ENCODE data around the gene AGBL4. TPM values are rescaled to one million over a fixed set of nuclear protein-coding genes. Genes with fewer than 3 reads are reported as not detected.

AGBL4 gene
- total RNA-seq, result 1.3 TPM in 1 of 2 replicates, not detected in the other
- polyA plus RNA-seq, result 0.37 TPM in 1 of 2 replicates, not detected in the other

- TF ChIP-seq, protein P1, sequence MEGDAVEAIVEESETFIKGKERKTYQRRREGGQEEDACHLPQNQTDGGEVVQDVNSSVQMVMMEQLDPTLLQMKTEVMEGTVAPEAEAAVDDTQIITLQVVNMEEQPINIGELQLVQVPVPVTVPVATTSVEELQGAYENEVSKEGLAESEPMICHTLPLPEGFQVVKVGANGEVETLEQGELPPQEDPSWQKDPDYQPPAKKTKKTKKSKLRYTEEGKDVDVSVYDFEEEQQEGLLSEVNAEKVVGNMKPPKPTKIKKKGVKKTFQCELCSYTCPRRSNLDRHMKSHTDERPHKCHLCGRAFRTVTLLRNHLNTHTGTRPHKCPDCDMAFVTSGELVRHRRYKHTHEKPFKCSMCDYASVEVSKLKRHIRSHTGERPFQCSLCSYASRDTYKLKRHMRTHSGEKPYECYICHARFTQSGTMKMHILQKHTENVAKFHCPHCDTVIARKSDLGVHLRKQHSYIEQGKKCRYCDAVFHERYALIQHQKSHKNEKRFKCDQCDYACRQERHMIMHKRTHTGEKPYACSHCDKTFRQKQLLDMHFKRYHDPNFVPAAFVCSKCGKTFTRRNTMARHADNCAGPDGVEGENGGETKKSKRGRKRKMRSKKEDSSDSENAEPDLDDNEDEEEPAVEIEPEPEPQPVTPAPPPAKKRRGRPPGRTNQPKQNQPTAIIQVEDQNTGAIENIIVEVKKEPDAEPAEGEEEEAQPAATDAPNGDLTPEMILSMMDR (IDR thresholded peaks at IDR 0.05; ENCODE audit: low read depth, low read length), result no peak
- no peaks in the 10 kb centered on the region for H3K9me3 ChIP-seq (ENCODE audit: low read depth)
- H3K4me3 ChIP-seq, result peak within 1 kb of the TSS; percentile 15
- peak; percentile 8 to 33 for DNase-seq (ENCODE audit: low read depth in 1 of 2, low spot score in 1 of 2)
- H3K36me3 ChIP-seq, result no peaks in the 10 kb centered on the region
- H3K4me1 ChIP-seq (ENCODE audit: low read depth), result no peaks in the 10 kb centered on the region
- no peaks in the 10 kb centered on the region for H3K27me3 ChIP-seq
- no peak within 1 kb of the TSS for H3K27ac ChIP-seq
Observed at GRCh38 chr1:50023292-50024159, at the start of gene AGBL4. TSS of gene AGBL4 (minus strand) at chr1:50023954.

- no peak overlapping the region for H3K27ac ChIP-seq
- no peak overlapping the region for H3K4me3 ChIP-seq
- TF ChIP-seq, protein P1 (IDR thresholded peaks at IDR 0.05; ENCODE audit: low read depth, low read length), result no peak
- DNase-seq (ENCODE audit: low read depth in 1 of 2, low spot score in 1 of 2), result no peak
- H3K4me1 ChIP-seq (ENCODE audit: low read depth), result no peaks in the 10 kb centered on the region
- no peaks in the 10 kb centered on the region for H3K9me3 ChIP-seq (ENCODE audit: low read depth)
- H3K27me3 ChIP-seq, result no peaks in the 10 kb centered on the region
- no peaks in the 10 kb centered on the region for H3K36me3 ChIP-seq
Observed at GRCh38 chr1:50066806-50067205, 43.1 kb upstream of the AGBL4 start.

- Histone ChIP-seq H3K27ac (no peak overlapping the region), H3K4me3 (no peak overlapping the region), H3K4me1 (ENCODE audit: low read depth) (no peaks in the 10 kb centered on the region), H3K36me3 (no peaks in the 10 kb centered on the region), H3K27me3 (no peaks in the 10 kb centered on the region), H3K9me3 (ENCODE audit: low read depth) (no peaks in the 10 kb centered on the region)
- TF ChIP-seq, protein P1 (IDR thresholded peaks at IDR 0.05; ENCODE audit: low read depth, low read length), result no peak
- no peak for DNase-seq (ENCODE audit: low read depth in 1 of 2, low spot score in 1 of 2)
Observed at GRCh38 chr1:50060279-50060678, 36.5 kb upstream of the AGBL4 start.

GRCh38 chr1:50048791-50049190, 25.0 kb upstream of the AGBL4 start:
- Histone ChIP-seq H3K27me3 (peaks cover 37% of the 10 kb centered on the region), H3K4me1 (ENCODE audit: low read depth) (no peaks in the 10 kb centered on the region), H3K9me3 (ENCODE audit: low read depth) (peaks cover 3% of the 10 kb centered on the region), H3K27ac (no peak overlapping the region), H3K36me3 (no peaks in the 10 kb centered on the region), H3K4me3 (no peak overlapping the region)
- TF ChIP-seq, protein P1 (IDR thresholded peaks at IDR 0.05; ENCODE audit: low read depth, low read length), result no peak
- no peak for DNase-seq (ENCODE audit: low read depth in 1 of 2, low spot score in 1 of 2)

DNA sequence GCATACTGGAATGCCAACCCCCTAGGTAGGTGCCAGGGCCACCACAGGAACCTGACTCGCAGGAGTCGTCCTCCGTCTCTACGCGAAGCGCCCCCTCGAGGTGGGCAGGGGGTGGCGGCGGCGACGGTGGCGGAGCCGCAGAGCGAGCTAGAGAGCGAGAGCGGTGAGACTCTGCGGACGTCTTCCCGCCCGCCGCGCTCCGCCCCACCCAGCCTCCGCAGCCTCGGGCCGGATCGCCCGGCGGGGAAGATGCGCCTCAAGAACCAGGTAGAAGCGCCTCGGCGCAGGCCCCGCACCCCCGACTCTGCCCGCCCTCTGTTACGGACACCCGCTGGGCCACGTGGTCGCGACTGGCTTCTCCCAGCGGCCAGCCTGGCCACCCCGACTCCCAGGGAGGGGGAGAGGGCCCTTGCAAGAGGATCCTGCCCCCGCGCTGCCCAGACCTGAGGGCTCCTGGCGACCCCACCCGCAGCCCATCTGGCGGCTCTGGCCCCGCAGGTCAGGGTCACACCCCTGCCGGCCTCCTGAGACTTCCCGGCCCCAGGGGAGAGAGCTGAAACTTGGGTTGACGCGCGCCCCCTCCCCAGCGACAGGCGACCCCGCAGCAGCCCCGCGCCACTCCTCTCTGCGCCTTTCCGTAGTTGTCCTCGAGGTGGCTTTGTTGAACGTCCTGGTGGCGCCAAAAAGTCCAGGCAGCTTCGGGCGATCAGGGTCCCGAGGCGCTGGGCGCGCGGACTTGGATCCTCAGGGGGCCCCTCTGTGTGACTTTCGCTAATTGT, 24.4 kb upstream of the AGBL4 start:
- peaks cover 3% of the 10 kb centered on the region for H3K9me3 ChIP-seq (ENCODE audit: low read depth)
- H3K4me3 ChIP-seq, result no peak overlapping the region
- H3K27ac ChIP-seq, result no peak overlapping the region
- peaks cover 37% of the 10 kb centered on the region for H3K27me3 ChIP-seq
- TF ChIP-seq, protein P1 (IDR thresholded peaks at IDR 0.05; ENCODE audit: low read depth, low read length), result peak; percentile 14
- DNase-seq (ENCODE audit: low read depth in 1 of 2, low spot score in 1 of 2), result peak in 1 of 2 donors; percentile 1
- no peaks in the 10 kb centered on the region for H3K4me1 ChIP-seq (ENCODE audit: low read depth)
- H3K36me3 ChIP-seq, result no peaks in the 10 kb centered on the region

All from cardiac muscle cell (in vitro differentiated cells and primary cell).